GM12878 (cell line): ENCODE data around the gene HAO1. TPM values are rescaled to one million over a fixed set of nuclear protein-coding genes. Genes with fewer than 3 reads are reported as not detected.

Experiments
- ATAC-seq: fragments of 200-7000 bp; cut with Tn5 transposase; 3 replicates; pipeline ENCODE4 v1.9.1; 2020; ENCODE audit warnings: mild to moderate bottlenecking, moderate library complexity
- BruUV-seq: library from RNA; stranded (reverse); fragments of 400-500 nt; replicated peaks from 2 replicates; lab custom pipeline; 2021; lab: Mats Ljungman, UMichigan
- CTCF ChIA-PET: fragments of 300-600 bp; sonication (Branson Sonifier 250); formaldehyde crosslinking; extraction: SDS; loops from one replicate; lab custom pipeline; 2021; ENCODE audit warnings: inconsistent platforms; lab: Yijun Ruan, JAX
- POLR2A ChIA-PET: fragments of 350-600 bp; formaldehyde crosslinking; extraction: SDS; loops from one replicate; lab custom pipeline; 2021; ENCODE audit warnings: inconsistent platforms; lab: Charles Lee
- RAD21 ChIA-PET: fragments of 300-600 bp; sonication (Branson Sonifier 250); formaldehyde crosslinking; loops from one replicate; lab custom pipeline; 2023; ENCODE audit warnings: antibody characterized with exemption; ENCODE audit not compliant: unreplicated experiment; lab: Charles Lee
- SMC1A ChIA-PET: fragments of 300-600 bp; sonication (Branson Sonifier 250); formaldehyde crosslinking; loops from one replicate; lab custom pipeline; 2023; ENCODE audit not compliant: unreplicated experiment, uncharacterized antibody; lab: Charles Lee
- DNase-seq: peaks from one replicate; pipeline ENCODE4 v3.0.0-alpha.2; 2011; ENCODE audit warnings: low read depth, low spot score
- FAIRE-seq: peaks from 3 replicates; lab custom pipeline; 2011; peaks lifted over from hg19 to GRCh38; lab: Jason Lieb, UNC
- H2AFZ ChIP-seq: 2 replicates; pipeline ENCODE4 v1.6.0; 2011; ENCODE audit warnings: low read depth, low read length, control low read depth; ENCODE audit not compliant: control insufficient read depth
- H3K27ac ChIP-seq: 2 replicates; pipeline ENCODE4 v1.5.1; 2011; ENCODE audit warnings: control low read depth; ENCODE audit not compliant: control insufficient read depth, insufficient read depth
- H3K27me3 ChIP-seq, 2 experiments: replicated peaks in 1 of 2; 2 replicates each; pipeline versions ENCODE4 v1.6.0 to v1.6.1; 2011; ENCODE audit warnings: low read length in 1 of 2; ENCODE audit not compliant: control insufficient read depth in 2 of 2, insufficient read depth in 2 of 2
- H3K36me3 ChIP-seq, 2 experiments: 2 replicates each; pipeline ENCODE4 v1.5.1; 2011; ENCODE audit warnings: low read length in 1 of 2; ENCODE audit not compliant: control insufficient read depth in 2 of 2, insufficient read depth in 2 of 2
- H3K4me1 ChIP-seq: 2 replicates; pipeline ENCODE4 v1.6.1; 2011; ENCODE audit warnings: mild to moderate bottlenecking, low read length, moderate library complexity, mixed read lengths; ENCODE audit not compliant: control insufficient read depth, insufficient read depth
- H3K4me2 ChIP-seq: 2 replicates; pipeline ENCODE4 v1.6.0; 2011; ENCODE audit warnings: control low read depth; ENCODE audit not compliant: control insufficient read depth, insufficient read depth
- H3K4me3 ChIP-seq: fragments of 200-600 bp; sonication (generic); 2 replicates; pipeline ENCODE4 v1.5.1; 2016
- H3K79me2 ChIP-seq: 2 replicates; pipeline ENCODE4 v1.6.0; 2011; ENCODE audit warnings: low read length; ENCODE audit not compliant: control insufficient read depth, insufficient read depth
- H3K9ac ChIP-seq: 2 replicates; pipeline ENCODE4 v1.8.0; 2011; ENCODE audit warnings: low read length, control low read depth, mixed read lengths; ENCODE audit not compliant: control insufficient read depth, insufficient read depth
- H3K9me3 ChIP-seq: replicated peaks from 3 replicates; pipeline ENCODE4 v1.5.1; 2011; ENCODE audit warnings: mild to moderate bottlenecking, low read length; ENCODE audit not compliant: control insufficient read depth, insufficient read depth
- H4K20me1 ChIP-seq: 2 replicates; pipeline ENCODE4 v1.6.0; 2011; ENCODE audit not compliant: control insufficient read depth, insufficient read depth
- CBFB ChIP-seq: IDR thresholded peaks from 2 replicates; pipeline ENCODE4 v1.6.1; 2016; ENCODE audit warnings: antibody characterized with exemption, low read depth
- CEBPB ChIP-seq, 2 experiments: fragments of 150-350 bp in 1 of 2; IDR thresholded peaks; 2 replicates each; pipeline ENCODE4 v1.6.1; 2012 to 2014; ENCODE audit warnings: low read depth in 2 of 2, low read length in 2 of 2, borderline replicate concordance in 1 of 2, inconsistent platforms in 1 of 2
- MAX ChIP-seq: IDR thresholded peaks from 2 replicates; pipeline ENCODE4 v1.6.1; 2012; ENCODE audit warnings: low read depth, low read length, improper control_type of control experiment
- MEF2A ChIP-seq: IDR thresholded peaks from 2 replicates; pipeline ENCODE4 v1.6.1; 2011; ENCODE audit warnings: low read depth, mild to moderate bottlenecking, low read length, moderate library complexity; ENCODE audit not compliant: insufficient read depth
- MXI1 ChIP-seq: fragments of 150-350 bp; IDR thresholded peaks from 2 replicates; pipeline ENCODE4 v1.6.1; 2011; ENCODE audit warnings: low read depth, mild to moderate bottlenecking, inconsistent platforms, low read length, improper control_type of control experiment
- POLR2AphosphoS5 ChIP-seq: IDR thresholded peaks from 2 replicates; pipeline ENCODE4 v1.6.1; 2011; ENCODE audit warnings: mild to moderate bottlenecking, low read length, inconsistent platforms
- SIN3A ChIP-seq: IDR thresholded peaks from 2 replicates; pipeline ENCODE4 v1.6.1; 2012; ENCODE audit warnings: low read depth, low read length, improper control_type of control experiment
- SMC3 ChIP-seq: IDR thresholded peaks from 2 replicates; pipeline ENCODE4 v1.6.1; 2011; ENCODE audit warnings: low read length, improper control_type of control experiment, borderline replicate concordance
- SP1 ChIP-seq: IDR thresholded peaks from one replicate; pipeline ENCODE4 v1.6.1; 2011; ENCODE audit warnings: low read depth, low read length
- SREBF1 ChIP-seq: IDR thresholded peaks from 2 replicates; pipeline ENCODE4 v1.6.1; 2012; ENCODE audit warnings: mild to moderate bottlenecking, low read length
- TCF3 ChIP-seq: IDR thresholded peaks from 2 replicates; pipeline ENCODE4 v1.6.1; 2012; ENCODE audit warnings: low read depth, mild to moderate bottlenecking, low read length, borderline replicate concordance; ENCODE audit not compliant: insufficient read depth
- ZNF384 ChIP-seq: IDR thresholded peaks from 2 replicates; pipeline ENCODE4 v1.6.1; 2012; ENCODE audit warnings: low read depth, mild to moderate bottlenecking, low read length, improper control_type of control experiment, borderline replicate concordance
- ZSCAN29 ChIP-seq: fragments of 450-650 bp; IDR thresholded peaks from 2 replicates; pipeline ENCODE4 v1.6.1; 2017; ENCODE audit warnings: mild to moderate bottlenecking, moderate library complexity
- WGBS: methylation state at CpG from one replicate; pipeline ENCODE4 v1.1.6; 2016; ENCODE audit warnings: low lambda C conversion rate; ENCODE audit not compliant: insufficient replicate concordance, insufficient coverage; ENCODE audit errors: missing lambda C conversion rate; 5-methylcytosine and 5-hydroxymethylcytosine counted together
- in situ Hi-C: fragments of 300-500 bp; cut with MboI; formaldehyde crosslinking; loops from 9 replicates; pipeline ENCODE4 v1.14.3; 2018; ENCODE audit warnings: mixed read lengths
- intact Hi-C: fragments of 100-400 bp; cut with micrococcal nuclease; formaldehyde crosslinking; loops from one replicate; pipeline ENCODE4 v1.14.2; 2022; ENCODE audit not compliant: unreplicated experiment
- polyA plus RNA-seq, 11 experiments: library from polyadenylated mRNA; depleted of rRNA in 4 of 11; unstranded in 6 of 11; stranded (reverse) in 5 of 11; fragments of >200 nt; fragmentation: Nextera tagmentation in 4 of 11; fragmentation: Illumina TruSeq in 1 of 11; extraction: Ambion mirVana in 4 of 11; extraction: Trizol in 1 of 11; gene quantifications; 1 replicate in 1 of 11; 2 replicates in 10 of 11; pipeline versions ENCODE4 v1.2.1 to v1.2.3, GENCODE V29; 2011 to 2016; ENCODE audit warnings: inconsistent platforms in 2 of 11, missing spikeins in 2 of 11, low read depth in 1 of 11
- total RNA-seq, 4 experiments: library from RNA; depleted of rRNA in 3 of 4; stranded (reverse); fragments of >200 nt in 3 of 4; fragmentation: Illumina TruSeq in 1 of 4; extraction: Trizol in 1 of 4; gene quantifications; 2 replicates each; pipeline versions ENCODE4 v1.2.1 to v1.2.3, GENCODE V29; 2013 to 2021
- TF ChIP-seq, protein P1 (sequence below): fragments of 450-650 bp; formaldehyde crosslinking; IDR thresholded peaks from 2 replicates; pipeline ENCODE4 v1.5.0; 2022; ENCODE audit warnings: mild to moderate bottlenecking, missing genetic modification characterization
- TF ChIP-seq, protein P2 (sequence below): IDR thresholded peaks from 2 replicates; pipeline ENCODE4 v1.6.1; 2012; ENCODE audit warnings: mild to moderate bottlenecking, low read depth, low read length
- TF ChIP-seq, protein P3 (sequence below): IDR thresholded peaks from 2 replicates; pipeline ENCODE4 v1.6.1; 2012; ENCODE audit warnings: low read depth, low read length, improper control_type of control experiment

The HAO1 gene
- total and polyA plus RNA-seq, 10 of the 15 experiments (the other 5 are each of a cell fraction or from before 2014, with no cell fraction given): 0.03 to 0.29 (median 0.05) TPM; not detected in 7

GRCh38 chr20:7985916-7986315 is 45.7 kb upstream of the HAO1 start (continued):
- TF ChIP-seq POLR2AphosphoS5 (no peak), CBFB (no peak), MXI1 (no peak), ZSCAN29 (no peak)
- TF ChIP-seq, protein P1, sequence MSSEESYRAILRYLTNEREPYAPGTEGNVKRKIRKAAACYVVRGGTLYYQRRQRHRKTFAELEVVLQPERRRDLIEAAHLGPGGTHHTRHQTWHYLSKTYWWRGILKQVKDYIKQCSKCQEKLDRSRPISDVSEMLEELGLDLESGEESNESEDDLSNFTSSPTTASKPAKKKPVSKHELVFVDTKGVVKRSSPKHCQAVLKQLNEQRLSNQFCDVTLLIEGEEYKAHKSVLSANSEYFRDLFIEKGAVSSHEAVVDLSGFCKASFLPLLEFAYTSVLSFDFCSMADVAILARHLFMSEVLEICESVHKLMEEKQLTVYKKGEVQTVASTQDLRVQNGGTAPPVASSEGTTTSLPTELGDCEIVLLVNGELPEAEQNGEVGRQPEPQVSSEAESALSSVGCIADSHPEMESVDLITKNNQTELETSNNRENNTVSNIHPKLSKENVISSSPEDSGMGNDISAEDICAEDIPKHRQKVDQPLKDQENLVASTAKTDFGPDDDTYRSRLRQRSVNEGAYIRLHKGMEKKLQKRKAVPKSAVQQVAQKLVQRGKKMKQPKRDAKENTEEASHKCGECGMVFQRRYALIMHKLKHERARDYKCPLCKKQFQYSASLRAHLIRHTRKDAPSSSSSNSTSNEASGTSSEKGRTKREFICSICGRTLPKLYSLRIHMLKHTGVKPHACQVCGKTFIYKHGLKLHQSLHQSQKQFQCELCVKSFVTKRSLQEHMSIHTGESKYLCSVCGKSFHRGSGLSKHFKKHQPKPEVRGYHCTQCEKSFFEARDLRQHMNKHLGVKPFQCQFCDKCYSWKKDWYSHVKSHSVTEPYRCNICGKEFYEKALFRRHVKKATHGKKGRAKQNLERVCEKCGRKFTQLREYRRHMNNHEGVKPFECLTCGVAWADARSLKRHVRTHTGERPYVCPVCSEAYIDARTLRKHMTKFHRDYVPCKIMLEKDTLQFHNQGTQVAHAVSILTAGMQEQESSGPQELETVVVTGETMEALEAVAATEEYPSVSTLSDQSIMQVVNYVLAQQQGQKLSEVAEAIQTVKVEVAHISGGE: no peak

DNA sequence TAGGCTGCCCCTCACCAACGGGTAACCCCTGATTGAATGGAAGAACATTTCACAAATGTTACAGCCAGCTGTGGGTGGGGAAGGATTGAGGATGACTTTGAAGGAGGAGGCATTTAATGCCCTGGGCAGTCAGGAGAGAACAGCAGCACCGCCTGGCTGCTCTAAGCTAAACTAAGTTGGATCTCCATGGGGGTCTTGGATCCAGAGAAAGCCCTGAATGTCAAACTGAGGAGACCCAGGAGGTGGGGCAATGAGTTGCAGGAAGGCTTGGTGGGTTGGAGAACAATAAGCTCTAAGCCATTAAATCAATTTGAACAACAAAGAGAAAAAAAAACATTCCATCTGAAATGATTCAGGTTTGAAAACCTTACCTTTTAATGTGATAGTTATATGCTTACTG is 43.9 kb upstream of the HAO1 start:
- BruUV-seq: no TSS peak
- ChIA-PET CTCF (interaction anchor here (0.8 to 1.5 kb wide), 3 partner anchors 31 to 48 kb away, joined by 3 read pairs; no protein-coding TSS in a partner anchor), RAD21 (no interaction called here), POLR2A (interaction anchor here (1.0 kb wide), 1 partner anchor 31 kb away, joined by 3 read pairs; no protein-coding TSS in a partner anchor), SMC1A (interaction anchor here (1.0 to 2.1 kb wide), 2 partner anchors 46 to 738 kb away, joined by 3 to 6 read pairs; no protein-coding TSS in a partner anchor)
- Histone ChIP-seq H3K27ac (no peak overlapping the region), H3K4me3 (no peak overlapping the region), H3K9ac (no peak overlapping the region), H3K9me3 (no peaks in the 10 kb centered on the region), H2AFZ (no peak overlapping the region), H3K4me2 (no peak overlapping the region), H3K79me2 (no peaks in the 10 kb centered on the region), H3K36me3 (peaks cover 2 to 9% of the 10 kb centered on the region in 2 experiments), H3K27me3 (no peaks in the 10 kb centered on the region), H3K4me1 (no peaks in the 10 kb centered on the region), H4K20me1 (no peaks in the 10 kb centered on the region)
- WGBS: 75% methylated on average over 2 of the region's 2 CpGs
- intact Hi-C loops: no loop called here
- DNase-seq: no peak
- in situ Hi-C loops: no loop called here
- no peak for ATAC-seq
- FAIRE-seq: no peak
- TF ChIP-seq SREBF1 (no peak), TCF3 (no peak), SP1 (no peak), CEBPB (IDR thresholded peaks at IDR 0.05; ENCODE audit: borderline replicate concordance in 1 of 2, low read depth in 2 of 2, low read length in 2 of 2) (no peak), MAX (no peak), SMC3 (no peak), SIN3A (no peak), MEF2A (no peak), ZNF384 (no peak)
- TF ChIP-seq, protein P2, sequence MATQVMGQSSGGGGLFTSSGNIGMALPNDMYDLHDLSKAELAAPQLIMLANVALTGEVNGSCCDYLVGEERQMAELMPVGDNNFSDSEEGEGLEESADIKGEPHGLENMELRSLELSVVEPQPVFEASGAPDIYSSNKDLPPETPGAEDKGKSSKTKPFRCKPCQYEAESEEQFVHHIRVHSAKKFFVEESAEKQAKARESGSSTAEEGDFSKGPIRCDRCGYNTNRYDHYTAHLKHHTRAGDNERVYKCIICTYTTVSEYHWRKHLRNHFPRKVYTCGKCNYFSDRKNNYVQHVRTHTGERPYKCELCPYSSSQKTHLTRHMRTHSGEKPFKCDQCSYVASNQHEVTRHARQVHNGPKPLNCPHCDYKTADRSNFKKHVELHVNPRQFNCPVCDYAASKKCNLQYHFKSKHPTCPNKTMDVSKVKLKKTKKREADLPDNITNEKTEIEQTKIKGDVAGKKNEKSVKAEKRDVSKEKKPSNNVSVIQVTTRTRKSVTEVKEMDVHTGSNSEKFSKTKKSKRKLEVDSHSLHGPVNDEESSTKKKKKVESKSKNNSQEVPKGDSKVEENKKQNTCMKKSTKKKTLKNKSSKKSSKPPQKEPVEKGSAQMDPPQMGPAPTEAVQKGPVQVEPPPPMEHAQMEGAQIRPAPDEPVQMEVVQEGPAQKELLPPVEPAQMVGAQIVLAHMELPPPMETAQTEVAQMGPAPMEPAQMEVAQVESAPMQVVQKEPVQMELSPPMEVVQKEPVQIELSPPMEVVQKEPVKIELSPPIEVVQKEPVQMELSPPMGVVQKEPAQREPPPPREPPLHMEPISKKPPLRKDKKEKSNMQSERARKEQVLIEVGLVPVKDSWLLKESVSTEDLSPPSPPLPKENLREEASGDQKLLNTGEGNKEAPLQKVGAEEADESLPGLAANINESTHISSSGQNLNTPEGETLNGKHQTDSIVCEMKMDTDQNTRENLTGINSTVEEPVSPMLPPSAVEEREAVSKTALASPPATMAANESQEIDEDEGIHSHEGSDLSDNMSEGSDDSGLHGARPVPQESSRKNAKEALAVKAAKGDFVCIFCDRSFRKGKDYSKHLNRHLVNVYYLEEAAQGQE: no peak
- TF ChIP-seq, protein P3, sequence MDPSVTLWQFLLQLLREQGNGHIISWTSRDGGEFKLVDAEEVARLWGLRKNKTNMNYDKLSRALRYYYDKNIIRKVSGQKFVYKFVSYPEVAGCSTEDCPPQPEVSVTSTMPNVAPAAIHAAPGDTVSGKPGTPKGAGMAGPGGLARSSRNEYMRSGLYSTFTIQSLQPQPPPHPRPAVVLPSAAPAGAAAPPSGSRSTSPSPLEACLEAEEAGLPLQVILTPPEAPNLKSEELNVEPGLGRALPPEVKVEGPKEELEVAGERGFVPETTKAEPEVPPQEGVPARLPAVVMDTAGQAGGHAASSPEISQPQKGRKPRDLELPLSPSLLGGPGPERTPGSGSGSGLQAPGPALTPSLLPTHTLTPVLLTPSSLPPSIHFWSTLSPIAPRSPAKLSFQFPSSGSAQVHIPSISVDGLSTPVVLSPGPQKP: no peak
